Spinal cord (tissue), 10 donors: Measurements from ENCODE around the gene ZNF334. TPM values are rescaled to one million over a fixed set of nuclear protein-coding genes. Genes with fewer than 3 reads are reported as not detected.
A peak's percentile ranks its signal among the peaks of the same experiment; 100 is the strongest.

Experiments used
- DNase-seq, 6 donors: peaks; one replicate each; pipeline versions ENCODE4 v3.0.0 to v3.0.0-alpha.2; 2013 to 2015; ENCODE audit warnings: low spot score in 6 of 6, low read depth in 4 of 6
- H3K27ac ChIP-seq: one replicate; pipeline ENCODE4 v1.5.1; 2013; ENCODE audit warnings: low read depth, low read length, control low read depth
- H3K27me3 ChIP-seq: one replicate; pipeline ENCODE4 v1.6.1; 2013; ENCODE audit warnings: low read length; ENCODE audit not compliant: control insufficient read depth, insufficient read depth
- H3K36me3 ChIP-seq: one replicate; pipeline ENCODE4 v1.6.1; 2013; ENCODE audit warnings: low read length; ENCODE audit not compliant: control insufficient read depth, insufficient read depth
- H3K4me1 ChIP-seq: one replicate; pipeline ENCODE4 v1.6.1; 2013; ENCODE audit warnings: low read length; ENCODE audit not compliant: control insufficient read depth, insufficient read depth
- H3K4me3 ChIP-seq: one replicate; pipeline ENCODE4 v1.5.1; 2013; ENCODE audit warnings: low read depth, low read length, control low read depth
- H3K9me3 ChIP-seq: one replicate; pipeline ENCODE4 v1.6.1; 2013; ENCODE audit warnings: low read length; ENCODE audit not compliant: control insufficient read depth, insufficient read depth
- WGBS: methylation state at CpG from one replicate; pipeline ENCODE4 v1.1.5; 2013; ENCODE audit warnings: missing lambda C conversion rate; ENCODE audit not compliant: insufficient coverage; 5-methylcytosine and 5-hydroxymethylcytosine counted together
- polyA plus RNA-seq, 2 donors: library from polyadenylated mRNA; unstranded; fragments of 120-200 nt; gene quantifications; one replicate each; pipeline ENCODE4 v1.2.1, GENCODE V29; 2013; ENCODE audit not compliant: insufficient read length in 2 of 2
- total RNA-seq, 2 donors: library from RNA; depleted of rRNA in 1 of 2; stranded (reverse); fragments of 120-200 nt in 1 of 2; fragments of >200 nt in 1 of 2; gene quantifications; one replicate each; pipeline versions ENCODE4 v1.2.3 to v1.2.4, GENCODE V29; 2013 to 2014
- donor health status: healthy.

ZNF334 gene
- total and polyA plus RNA-seq, 4 donors: 17.6 to 25.6 (median 24.3) TPM

DNA sequence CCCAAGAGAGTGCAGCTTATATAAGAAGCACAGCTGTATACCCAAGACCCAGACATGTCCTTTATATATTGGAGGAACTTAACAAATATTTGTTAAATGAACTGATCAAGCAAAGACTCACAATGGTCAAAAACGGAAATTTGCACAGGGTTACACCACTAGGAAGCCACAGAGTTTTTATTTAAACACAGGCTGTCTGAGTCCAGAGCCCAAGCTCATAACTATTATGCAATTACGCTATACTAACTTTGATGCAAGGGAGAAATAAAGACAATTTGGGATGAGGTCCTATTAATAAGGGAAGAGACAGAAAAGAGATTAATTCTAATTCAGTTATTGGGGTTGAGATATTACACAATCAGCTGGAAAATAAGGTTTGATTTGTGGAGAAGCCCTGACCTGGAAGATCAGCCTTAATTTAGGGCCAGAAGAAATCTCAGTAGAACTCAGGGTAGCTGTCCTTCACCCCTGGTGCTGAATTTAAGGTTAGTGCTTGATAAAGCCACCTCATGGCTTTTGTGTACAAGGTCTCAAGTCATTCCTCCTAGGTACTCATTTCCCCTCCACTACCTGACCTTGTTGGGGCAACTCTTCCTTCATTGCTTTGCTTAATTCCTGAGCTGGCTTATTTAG is 10.5 kb upstream of the ZNF334 start:
- Histone ChIP-seq H3K36me3 (no peaks in the 10 kb centered on the region), H3K27ac (no peak overlapping the region), H3K4me1 (no peaks in the 10 kb centered on the region), H3K4me3 (no peak overlapping the region), H3K27me3 (no peaks in the 10 kb centered on the region), H3K9me3 (no peaks in the 10 kb centered on the region)
- DNase-seq: no peak
- no CpG with 5 or more reads among the region's 2 CpGs for WGBS

DNA sequence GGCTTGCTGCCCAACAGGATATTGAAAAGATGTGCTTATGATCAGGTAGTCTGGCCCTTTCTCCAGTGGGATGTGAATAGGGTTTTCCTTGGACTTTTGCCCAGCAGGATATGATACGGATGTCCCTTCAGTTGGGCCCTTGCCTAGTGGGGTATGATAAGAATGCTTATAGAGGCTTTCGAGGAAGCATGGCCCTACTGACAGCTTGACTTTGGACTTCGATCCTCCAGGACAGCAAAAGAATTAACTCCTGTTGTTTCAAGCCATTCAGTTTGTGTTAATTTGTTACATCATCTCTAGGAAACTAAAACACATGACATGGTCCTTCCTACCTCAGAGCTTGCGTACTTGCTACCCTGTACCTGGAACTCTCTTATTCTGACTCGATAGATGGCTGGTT is 9.7 kb upstream of the ZNF334 start:
- DNase-seq: no peak
- no peaks in the 10 kb centered on the region for H3K9me3 ChIP-seq
- H3K4me3 ChIP-seq: no peak overlapping the region
- WGBS: 82% methylated on average over 4 of the region's 5 CpGs
- H3K27ac ChIP-seq: no peak overlapping the region
- no peaks in the 10 kb centered on the region for H3K36me3 ChIP-seq
- no peaks in the 10 kb centered on the region for H3K4me1 ChIP-seq
- H3K27me3 ChIP-seq: no peaks in the 10 kb centered on the region

DNA sequence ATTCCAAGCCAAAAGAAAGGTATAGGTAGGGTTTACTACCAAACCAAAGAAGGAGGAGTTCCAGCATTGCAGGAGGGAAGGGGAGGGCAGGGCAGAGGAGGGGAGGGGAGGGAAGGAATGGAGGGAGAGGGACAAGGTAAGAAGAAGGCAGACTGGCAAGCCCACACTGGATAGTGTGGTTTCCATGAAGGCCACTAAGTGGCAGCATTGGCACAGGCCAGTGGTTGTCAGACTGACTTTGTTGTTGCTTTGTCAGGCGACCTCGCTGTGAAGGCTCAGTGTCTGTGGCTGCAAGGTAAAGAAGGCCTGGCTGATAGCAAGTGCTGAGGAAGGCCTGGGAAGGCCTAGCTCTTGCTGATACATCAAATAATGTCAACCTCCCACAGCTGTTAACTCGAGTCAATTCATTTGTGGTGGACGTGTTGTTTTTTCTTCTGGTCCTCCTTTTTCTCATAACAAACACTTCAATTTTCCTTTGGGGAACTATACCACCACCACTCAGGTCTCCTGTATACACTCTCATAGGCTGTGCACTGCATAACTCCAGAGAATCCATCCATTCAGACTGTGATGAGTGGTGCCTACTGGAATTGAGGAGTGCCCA is 7.7 kb upstream of the ZNF334 start:
- Histone ChIP-seq H3K27ac (no peak overlapping the region), H3K27me3 (no peaks in the 10 kb centered on the region), H3K36me3 (no peaks in the 10 kb centered on the region), H3K4me3 (no peak overlapping the region), H3K4me1 (no peaks in the 10 kb centered on the region), H3K9me3 (no peaks in the 10 kb centered on the region)
- DNase-seq: peak; percentile 10 to 90 (median 44)
- 33% methylated on average over 3 of the region's 4 CpGs for WGBS

DNA sequence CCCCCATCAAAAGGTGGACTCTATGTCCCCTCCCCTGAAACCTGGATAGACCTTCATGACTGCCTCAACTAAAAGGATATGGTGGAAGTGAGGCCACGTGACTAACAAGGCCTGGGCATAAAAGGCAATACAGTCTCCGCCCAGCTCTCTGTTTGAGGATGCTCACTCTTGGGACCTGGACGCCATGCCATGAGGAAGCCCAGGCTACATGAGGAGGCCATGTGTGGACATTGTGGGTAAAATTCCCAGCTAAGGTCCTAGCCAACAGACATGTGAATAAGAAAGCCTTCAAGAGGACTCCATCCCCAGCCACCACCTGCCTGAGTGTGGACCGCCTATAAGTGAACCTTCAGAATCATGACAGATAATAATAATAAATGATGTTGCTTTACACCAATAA is 7.2 kb upstream of the ZNF334 start:
- H3K9me3 ChIP-seq: no peaks in the 10 kb centered on the region
- WGBS: 85% methylated on average over 3 of the region's 4 CpGs
- no peaks in the 10 kb centered on the region for H3K36me3 ChIP-seq
- H3K27me3 ChIP-seq: no peaks in the 10 kb centered on the region
- DNase-seq: no peak
- no peaks in the 10 kb centered on the region for H3K4me1 ChIP-seq
- no peak overlapping the region for H3K27ac ChIP-seq
- H3K4me3 ChIP-seq: no peak overlapping the region

DNA sequence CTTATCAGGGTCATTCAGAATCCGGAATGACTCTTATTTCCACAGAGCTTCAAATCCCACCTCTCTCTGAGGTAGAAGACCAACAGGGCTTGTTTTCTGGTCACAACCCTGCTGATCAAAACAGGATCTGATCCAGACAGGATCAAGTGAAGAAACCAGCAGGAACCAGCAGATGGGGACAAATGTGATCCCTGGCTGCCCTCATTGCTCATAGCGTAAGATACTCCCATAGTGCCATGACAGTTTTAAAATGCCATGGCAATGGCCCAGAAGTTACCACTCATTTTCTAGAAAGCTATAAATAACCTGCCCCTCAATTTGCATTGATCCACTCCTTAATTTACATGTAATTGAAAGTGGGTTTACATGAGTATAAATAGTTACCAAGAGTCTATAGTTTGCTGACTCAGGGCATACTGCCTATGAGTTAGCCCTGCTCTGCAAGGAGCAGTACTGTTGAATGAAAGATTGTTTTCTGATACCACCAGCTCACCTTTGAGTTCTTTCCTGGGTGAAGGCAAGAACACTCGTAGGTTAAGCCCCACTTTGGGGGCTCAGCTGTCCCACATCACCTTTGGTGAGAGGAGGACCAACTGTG is 6.2 kb upstream of the ZNF334 start:
- H3K27me3 ChIP-seq: no peaks in the 10 kb centered on the region
- no peak overlapping the region for H3K27ac ChIP-seq
- H3K4me1 ChIP-seq: no peaks in the 10 kb centered on the region
- H3K9me3 ChIP-seq: no peaks in the 10 kb centered on the region
- no peaks in the 10 kb centered on the region for H3K36me3 ChIP-seq
- no peak for DNase-seq
- H3K4me3 ChIP-seq: no peak overlapping the region
- 57% methylated on average over 1 of the region's 3 CpGs for WGBS

DNA sequence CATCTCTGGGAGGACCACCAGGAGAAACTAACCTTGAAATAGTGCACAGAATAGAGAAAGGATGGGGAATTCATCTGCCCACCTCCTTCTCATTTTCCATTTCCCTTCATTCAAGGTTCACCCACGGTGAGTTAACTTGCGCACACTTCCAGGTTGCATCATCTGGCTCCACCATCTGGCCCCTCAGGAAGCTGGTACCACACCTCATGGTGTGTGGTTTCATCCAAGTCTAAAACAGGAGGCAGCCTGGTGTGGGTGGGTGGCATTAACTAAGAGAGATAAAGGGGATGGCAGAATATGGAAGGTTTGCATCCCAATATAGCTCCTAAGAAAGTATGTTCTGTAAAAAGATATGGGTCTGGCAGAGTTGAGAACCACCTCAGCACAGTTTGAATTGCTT is 3.8 kb downstream of the ZNF334 start:
- H3K36me3 ChIP-seq: no peaks in the 10 kb centered on the region
- 90% methylated on average over 2 of the region's 2 CpGs for WGBS
- no peak overlapping the region for H3K27ac ChIP-seq
- H3K4me3 ChIP-seq: no peak overlapping the region
- no peaks in the 10 kb centered on the region for H3K4me1 ChIP-seq
- H3K27me3 ChIP-seq: no peaks in the 10 kb centered on the region
- no peak for DNase-seq
- no peaks in the 10 kb centered on the region for H3K9me3 ChIP-seq

DNA sequence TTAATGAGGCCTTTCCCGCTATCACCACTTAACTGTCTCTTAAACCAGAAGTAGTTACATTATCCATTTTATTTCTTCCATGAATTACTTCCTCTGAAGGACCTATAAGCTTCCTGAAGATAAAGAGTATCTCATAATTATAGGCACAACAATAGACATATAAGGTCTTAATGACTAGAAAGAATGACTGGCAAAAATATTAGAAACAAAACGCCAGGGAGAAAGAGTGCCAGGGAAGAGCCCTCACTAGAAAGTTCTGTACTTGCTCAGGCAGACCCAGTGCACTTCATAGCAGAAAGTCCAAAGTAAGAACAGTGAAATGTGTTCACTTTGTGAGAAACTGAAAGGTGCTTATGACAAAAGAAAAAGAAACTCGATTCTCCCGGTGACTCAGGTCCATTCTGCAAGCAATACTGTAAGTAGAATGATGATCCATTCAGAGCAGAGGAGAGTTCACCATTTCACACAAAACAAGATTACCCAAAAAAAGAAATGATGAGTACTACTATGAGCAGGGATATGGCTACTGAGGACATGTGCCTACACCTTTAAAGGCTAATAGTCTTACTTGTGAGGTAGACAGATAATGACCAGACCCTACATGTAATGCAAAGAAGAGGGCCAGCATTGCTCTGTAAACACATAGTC is 5.5 kb downstream of the ZNF334 start:
- 100% methylated on average over 1 of the region's 4 CpGs for WGBS
- no peak overlapping the region for H3K27ac ChIP-seq
- no peak for DNase-seq
- no peak overlapping the region for H3K4me3 ChIP-seq
- H3K27me3 ChIP-seq: no peaks in the 10 kb centered on the region
- H3K4me1 ChIP-seq: no peaks in the 10 kb centered on the region
- peaks cover 5% of the 10 kb centered on the region for H3K9me3 ChIP-seq
- no peaks in the 10 kb centered on the region for H3K36me3 ChIP-seq

DNA sequence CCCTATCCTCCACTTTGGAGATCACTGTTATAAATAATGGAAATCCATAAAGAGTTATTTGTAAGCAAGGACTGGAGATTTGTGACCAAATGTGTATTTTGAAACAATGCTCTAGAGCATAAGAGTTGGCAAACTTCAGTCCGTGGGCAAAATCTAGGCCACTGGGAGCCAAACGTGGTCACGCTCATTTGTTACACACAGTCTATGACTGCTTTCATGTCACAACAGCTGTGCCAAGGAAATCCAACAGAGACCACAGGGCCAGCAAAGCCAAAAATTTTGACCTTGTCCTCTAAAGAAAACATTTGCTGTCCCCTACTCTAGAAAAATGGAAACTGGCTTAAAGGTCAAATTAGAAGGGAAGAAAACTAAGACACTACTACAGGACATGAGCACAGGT is 7.9 kb downstream of the ZNF334 start:
- no peak for DNase-seq
- Histone ChIP-seq H3K27ac (no peak overlapping the region), H3K4me1 (no peaks in the 10 kb centered on the region), H3K9me3 (peaks cover 18% of the 10 kb centered on the region), H3K36me3 (no peaks in the 10 kb centered on the region), H3K4me3 (no peak overlapping the region), H3K27me3 (no peaks in the 10 kb centered on the region)
- whole genome bisulfite sequencing: 100% methylated on average over 3 of the region's 3 CpGs

DNA sequence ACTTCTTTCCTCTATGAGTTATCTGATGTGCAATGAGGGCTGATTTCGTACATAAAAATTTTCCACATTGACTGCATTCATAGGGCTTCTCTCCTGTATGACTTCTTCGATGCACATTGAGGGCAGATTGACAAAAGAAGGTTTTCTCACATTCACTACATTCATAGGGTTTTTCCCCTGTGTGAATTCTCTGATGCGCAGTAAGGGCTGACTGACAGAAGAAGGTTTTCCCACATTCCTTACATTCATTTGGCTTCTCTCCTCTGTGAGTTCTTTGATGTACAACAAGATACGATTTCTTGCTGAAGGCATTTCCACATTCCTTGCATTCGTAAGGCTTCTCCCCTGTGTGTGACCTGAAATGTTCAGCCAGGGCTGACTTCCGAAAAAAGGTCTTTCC is 11.4 kb downstream of the ZNF334 start:
- H3K4me3 ChIP-seq: no peak overlapping the region
- H3K4me1 ChIP-seq: no peaks in the 10 kb centered on the region
- 100% methylated on average over 2 of the region's 6 CpGs for WGBS
- DNase-seq: no peak
- H3K36me3 ChIP-seq: no peaks in the 10 kb centered on the region
- H3K9me3 ChIP-seq: peaks cover 18% of the 10 kb centered on the region
- H3K27me3 ChIP-seq: no peaks in the 10 kb centered on the region
- H3K27ac ChIP-seq: no peak overlapping the region
